GM12878 (cell line): ENCODE data around the gene ZNF366. TPM values are rescaled to one million over a fixed set of nuclear protein-coding genes. Genes with fewer than 3 reads are reported as not detected.

Experiments
- ATAC-seq: fragments of 200-7000 bp; cut with Tn5 transposase; 3 replicates; pipeline ENCODE4 v1.9.1; 2020; ENCODE audit warnings: mild to moderate bottlenecking, moderate library complexity
- BruUV-seq: library from RNA; stranded (reverse); fragments of 400-500 nt; replicated peaks from 2 replicates; lab custom pipeline; 2021; lab: Mats Ljungman, UMichigan
- CTCF ChIA-PET: fragments of 300-600 bp; sonication (Branson Sonifier 250); formaldehyde crosslinking; extraction: SDS; loops from one replicate; lab custom pipeline; 2021; ENCODE audit warnings: inconsistent platforms; lab: Yijun Ruan, JAX
- POLR2A ChIA-PET: fragments of 350-600 bp; formaldehyde crosslinking; extraction: SDS; loops from one replicate; lab custom pipeline; 2021; ENCODE audit warnings: inconsistent platforms; lab: Charles Lee
- RAD21 ChIA-PET: fragments of 300-600 bp; sonication (Branson Sonifier 250); formaldehyde crosslinking; loops from one replicate; lab custom pipeline; 2023; ENCODE audit warnings: antibody characterized with exemption; ENCODE audit not compliant: unreplicated experiment; lab: Charles Lee
- SMC1A ChIA-PET: fragments of 300-600 bp; sonication (Branson Sonifier 250); formaldehyde crosslinking; loops from one replicate; lab custom pipeline; 2023; ENCODE audit not compliant: unreplicated experiment, uncharacterized antibody; lab: Charles Lee
- DNase-seq: peaks from one replicate; pipeline ENCODE4 v3.0.0-alpha.2; 2011; ENCODE audit warnings: low read depth, low spot score
- FAIRE-seq: peaks from 3 replicates; lab custom pipeline; 2011; peaks lifted over from hg19 to GRCh38; lab: Jason Lieb, UNC
- H2AFZ ChIP-seq: 2 replicates; pipeline ENCODE4 v1.6.0; 2011; ENCODE audit warnings: low read depth, low read length, control low read depth; ENCODE audit not compliant: control insufficient read depth
- H3K27ac ChIP-seq: 2 replicates; pipeline ENCODE4 v1.5.1; 2011; ENCODE audit warnings: control low read depth; ENCODE audit not compliant: control insufficient read depth, insufficient read depth
- H3K27me3 ChIP-seq, 2 experiments: replicated peaks in 1 of 2; 2 replicates each; pipeline versions ENCODE4 v1.6.0 to v1.6.1; 2011; ENCODE audit warnings: low read length in 1 of 2; ENCODE audit not compliant: control insufficient read depth in 2 of 2, insufficient read depth in 2 of 2
- H3K36me3 ChIP-seq, 2 experiments: 2 replicates each; pipeline ENCODE4 v1.5.1; 2011; ENCODE audit warnings: low read length in 1 of 2; ENCODE audit not compliant: control insufficient read depth in 2 of 2, insufficient read depth in 2 of 2
- H3K4me1 ChIP-seq: 2 replicates; pipeline ENCODE4 v1.6.1; 2011; ENCODE audit warnings: mild to moderate bottlenecking, low read length, moderate library complexity, mixed read lengths; ENCODE audit not compliant: control insufficient read depth, insufficient read depth
- H3K4me2 ChIP-seq: 2 replicates; pipeline ENCODE4 v1.6.0; 2011; ENCODE audit warnings: control low read depth; ENCODE audit not compliant: control insufficient read depth, insufficient read depth
- H3K4me3 ChIP-seq: fragments of 200-600 bp; sonication (generic); 2 replicates; pipeline ENCODE4 v1.5.1; 2016
- H3K79me2 ChIP-seq: 2 replicates; pipeline ENCODE4 v1.6.0; 2011; ENCODE audit warnings: low read length; ENCODE audit not compliant: control insufficient read depth, insufficient read depth
- H3K9ac ChIP-seq: 2 replicates; pipeline ENCODE4 v1.8.0; 2011; ENCODE audit warnings: low read length, control low read depth, mixed read lengths; ENCODE audit not compliant: control insufficient read depth, insufficient read depth
- H3K9me3 ChIP-seq: replicated peaks from 3 replicates; pipeline ENCODE4 v1.5.1; 2011; ENCODE audit warnings: mild to moderate bottlenecking, low read length; ENCODE audit not compliant: control insufficient read depth, insufficient read depth
- H4K20me1 ChIP-seq: 2 replicates; pipeline ENCODE4 v1.6.0; 2011; ENCODE audit not compliant: control insufficient read depth, insufficient read depth
- ASH2L ChIP-seq: fragments of 300-600, 200-600 bp; sonication (generic); IDR thresholded peaks from 2 replicates; pipeline ENCODE4 v1.6.1; 2017; ENCODE audit warnings: low read depth, mild to moderate bottlenecking, borderline replicate concordance
- CEBPB ChIP-seq, 2 experiments: fragments of 150-350 bp in 1 of 2; IDR thresholded peaks; 2 replicates each; pipeline ENCODE4 v1.6.1; 2012 to 2014; ENCODE audit warnings: low read depth in 2 of 2, low read length in 2 of 2, borderline replicate concordance in 1 of 2, inconsistent platforms in 1 of 2
- GATAD2B ChIP-seq: fragments of 450-650 bp; conservative IDR thresholded peaks from 2 replicates; pipeline ENCODE4 v1.6.1; 2017; ENCODE audit warnings: low read depth, mild to moderate bottlenecking, moderate library complexity
- LARP7 ChIP-seq: fragments of 450-650 bp; IDR thresholded peaks from 2 replicates; pipeline ENCODE4 v1.6.1; 2017; ENCODE audit warnings: mild to moderate bottlenecking
- PAX5 ChIP-seq: IDR thresholded peaks from 2 replicates; pipeline ENCODE4 v1.6.1; 2011; ENCODE audit warnings: low read depth, low read length, borderline replicate concordance
- RAD51 ChIP-seq: fragments of 450-650 bp; IDR thresholded peaks from 2 replicates; pipeline ENCODE4 v1.6.1; 2016; ENCODE audit warnings: moderate library complexity, mild to moderate bottlenecking, inconsistent platforms
- RBBP5 ChIP-seq: fragments of 200-600 bp; sonication (generic); conservative IDR thresholded peaks from 2 replicates; pipeline ENCODE4 v1.6.1; 2016
- RELA ChIP-seq: fragments of 450-650 bp; IDR thresholded peaks from 2 replicates; pipeline ENCODE4 v1.8.0; 2014; ENCODE audit warnings: borderline replicate concordance; ENCODE audit not compliant: partially characterized antibody
- SP1 ChIP-seq: IDR thresholded peaks from one replicate; pipeline ENCODE4 v1.6.1; 2011; ENCODE audit warnings: low read depth, low read length
- WGBS: methylation state at CpG from one replicate; pipeline ENCODE4 v1.1.6; 2016; ENCODE audit warnings: low lambda C conversion rate; ENCODE audit not compliant: insufficient replicate concordance, insufficient coverage; ENCODE audit errors: missing lambda C conversion rate; 5-methylcytosine and 5-hydroxymethylcytosine counted together
- in situ Hi-C: fragments of 300-500 bp; cut with MboI; formaldehyde crosslinking; loops from 9 replicates; pipeline ENCODE4 v1.14.3; 2018; ENCODE audit warnings: mixed read lengths
- intact Hi-C: fragments of 100-400 bp; cut with micrococcal nuclease; formaldehyde crosslinking; loops from one replicate; pipeline ENCODE4 v1.14.2; 2022; ENCODE audit not compliant: unreplicated experiment
- polyA plus RNA-seq, 11 experiments: library from polyadenylated mRNA; depleted of rRNA in 4 of 11; unstranded in 6 of 11; stranded (reverse) in 5 of 11; fragments of >200 nt; fragmentation: Nextera tagmentation in 4 of 11; fragmentation: Illumina TruSeq in 1 of 11; extraction: Ambion mirVana in 4 of 11; extraction: Trizol in 1 of 11; gene quantifications; 1 replicate in 1 of 11; 2 replicates in 10 of 11; pipeline versions ENCODE4 v1.2.1 to v1.2.3, GENCODE V29; 2011 to 2016; ENCODE audit warnings: inconsistent platforms in 2 of 11, missing spikeins in 2 of 11, low read depth in 1 of 11
- total RNA-seq, 4 experiments: library from RNA; depleted of rRNA in 3 of 4; stranded (reverse); fragments of >200 nt in 3 of 4; fragmentation: Illumina TruSeq in 1 of 4; extraction: Trizol in 1 of 4; gene quantifications; 2 replicates each; pipeline versions ENCODE4 v1.2.1 to v1.2.3, GENCODE V29; 2013 to 2021
- TF ChIP-seq, protein P1 (sequence below): fragments of 450-650 bp; IDR thresholded peaks from 2 replicates; pipeline ENCODE4 v1.6.1; 2016; ENCODE audit warnings: mild to moderate bottlenecking, moderate library complexity, borderline replicate concordance
- TF ChIP-seq, protein P2 (sequence below): fragments of 450-650 bp; conservative IDR thresholded peaks from 2 replicates; pipeline ENCODE4 v1.6.1; 2017; ENCODE audit warnings: mild to moderate bottlenecking, moderate library complexity
- TF ChIP-seq, protein P3 (sequence below): IDR thresholded peaks from 2 replicates; pipeline ENCODE4 v1.6.1; 2011; ENCODE audit warnings: low read depth, mild to moderate bottlenecking, low read length, moderate library complexity, borderline replicate concordance; ENCODE audit errors: extremely low read depth

Gene ZNF366
- total and polyA plus RNA-seq, 10 of the 15 experiments (the other 5 are each of a cell fraction or from before 2014, with no cell fraction given) = 0.01 to 0.18 (median 0.04) TPM; not detected in 6

DNA sequence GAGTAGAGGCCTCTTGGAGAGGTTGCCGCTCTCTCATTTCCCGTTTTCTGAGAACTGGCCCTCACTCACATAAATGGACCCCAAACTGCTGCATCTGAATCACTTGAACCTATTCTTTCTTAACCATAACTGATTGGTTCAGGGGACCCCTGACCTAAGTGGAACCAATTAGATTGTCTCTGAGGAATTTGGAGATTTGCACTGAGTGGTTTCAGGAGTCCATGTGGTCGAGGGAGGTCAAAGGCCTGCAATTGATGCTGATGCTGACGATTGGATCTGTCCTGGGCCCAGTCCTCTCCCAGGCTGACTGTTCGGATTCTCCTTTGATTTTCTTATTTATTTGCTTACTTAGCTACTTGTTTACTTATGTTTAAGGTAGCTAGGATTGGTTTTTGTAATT lies 99.1 kb downstream of the ZNF366 start (continued):
- TF ChIP-seq, protein P1, sequence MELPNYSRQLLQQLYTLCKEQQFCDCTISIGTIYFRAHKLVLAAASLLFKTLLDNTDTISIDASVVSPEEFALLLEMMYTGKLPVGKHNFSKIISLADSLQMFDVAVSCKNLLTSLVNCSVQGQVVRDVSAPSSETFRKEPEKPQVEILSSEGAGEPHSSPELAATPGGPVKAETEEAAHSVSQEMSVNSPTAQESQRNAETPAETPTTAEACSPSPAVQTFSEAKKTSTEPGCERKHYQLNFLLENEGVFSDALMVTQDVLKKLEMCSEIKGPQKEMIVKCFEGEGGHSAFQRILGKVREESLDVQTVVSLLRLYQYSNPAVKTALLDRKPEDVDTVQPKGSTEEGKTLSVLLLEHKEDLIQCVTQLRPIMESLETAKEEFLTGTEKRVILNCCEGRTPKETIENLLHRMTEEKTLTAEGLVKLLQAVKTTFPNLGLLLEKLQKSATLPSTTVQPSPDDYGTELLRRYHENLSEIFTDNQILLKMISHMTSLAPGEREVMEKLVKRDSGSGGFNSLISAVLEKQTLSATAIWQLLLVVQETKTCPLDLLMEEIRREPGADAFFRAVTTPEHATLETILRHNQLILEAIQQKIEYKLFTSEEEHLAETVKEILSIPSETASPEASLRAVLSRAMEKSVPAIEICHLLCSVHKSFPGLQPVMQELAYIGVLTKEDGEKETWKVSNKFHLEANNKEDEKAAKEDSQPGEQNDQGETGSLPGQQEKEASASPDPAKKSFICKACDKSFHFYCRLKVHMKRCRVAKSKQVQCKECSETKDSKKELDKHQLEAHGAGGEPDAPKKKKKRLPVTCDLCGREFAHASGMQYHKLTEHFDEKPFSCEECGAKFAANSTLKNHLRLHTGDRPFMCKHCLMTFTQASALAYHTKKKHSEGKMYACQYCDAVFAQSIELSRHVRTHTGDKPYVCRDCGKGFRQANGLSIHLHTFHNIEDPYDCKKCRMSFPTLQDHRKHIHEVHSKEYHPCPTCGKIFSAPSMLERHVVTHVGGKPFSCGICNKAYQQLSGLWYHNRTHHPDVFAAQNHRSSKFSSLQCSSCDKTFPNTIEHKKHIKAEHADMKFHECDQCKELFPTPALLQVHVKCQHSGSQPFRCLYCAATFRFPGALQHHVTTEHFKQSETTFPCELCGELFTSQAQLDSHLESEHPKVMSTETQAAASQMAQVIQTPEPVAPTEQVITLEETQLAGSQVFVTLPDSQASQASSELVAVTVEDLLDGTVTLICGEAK = no peak
- no peak for TF ChIP-seq LARP7

DNA sequence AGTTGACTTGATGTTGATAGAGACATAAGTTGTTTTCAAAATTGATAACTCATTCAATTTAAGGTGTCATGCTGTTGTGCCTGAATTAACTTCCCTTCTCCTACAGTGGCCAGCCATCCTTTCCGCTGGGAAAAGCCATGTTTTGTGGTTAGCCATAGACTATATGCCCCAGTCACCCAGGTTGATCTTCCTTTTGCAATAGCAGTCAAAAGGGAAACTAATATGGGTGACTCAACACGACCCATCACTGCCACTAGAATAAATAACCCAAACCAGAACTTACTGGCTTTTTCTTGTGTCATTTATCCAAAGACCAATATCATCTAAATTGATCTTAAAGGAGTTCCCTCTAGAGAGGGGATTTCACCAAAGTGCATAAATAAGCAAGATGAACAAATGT lies 99.7 kb downstream of the ZNF366 start:
- H3K9me3 ChIP-seq = peaks cover 3% of the 10 kb centered on the region; the same call in 2 of the 3 replicates
- H2AFZ ChIP-seq = no peak overlapping the region
- H3K79me2 ChIP-seq = no peaks in the 10 kb centered on the region
- in situ Hi-C loops = no loop called here
- POLR2A ChIA-PET = no interaction called here
- CTCF ChIA-PET = interaction anchor here (1.3 to 22.6 kb wide), 2 partner anchors 10 to 119 kb away, joined by 3 to 323 read pairs; no protein-coding TSS in a partner anchor
- TF ChIP-seq CEBPB (IDR thresholded peaks at IDR 0.05; ENCODE audit: borderline replicate concordance in 1 of 2, low read depth in 2 of 2, low read length in 2 of 2) (no peak), ASH2L (no peak), PAX5 (no peak), RAD51 (no peak), GATAD2B (no peak), SP1 (no peak), RELA (no peak), RBBP5 (no peak)
- TF ChIP-seq, protein P2, sequence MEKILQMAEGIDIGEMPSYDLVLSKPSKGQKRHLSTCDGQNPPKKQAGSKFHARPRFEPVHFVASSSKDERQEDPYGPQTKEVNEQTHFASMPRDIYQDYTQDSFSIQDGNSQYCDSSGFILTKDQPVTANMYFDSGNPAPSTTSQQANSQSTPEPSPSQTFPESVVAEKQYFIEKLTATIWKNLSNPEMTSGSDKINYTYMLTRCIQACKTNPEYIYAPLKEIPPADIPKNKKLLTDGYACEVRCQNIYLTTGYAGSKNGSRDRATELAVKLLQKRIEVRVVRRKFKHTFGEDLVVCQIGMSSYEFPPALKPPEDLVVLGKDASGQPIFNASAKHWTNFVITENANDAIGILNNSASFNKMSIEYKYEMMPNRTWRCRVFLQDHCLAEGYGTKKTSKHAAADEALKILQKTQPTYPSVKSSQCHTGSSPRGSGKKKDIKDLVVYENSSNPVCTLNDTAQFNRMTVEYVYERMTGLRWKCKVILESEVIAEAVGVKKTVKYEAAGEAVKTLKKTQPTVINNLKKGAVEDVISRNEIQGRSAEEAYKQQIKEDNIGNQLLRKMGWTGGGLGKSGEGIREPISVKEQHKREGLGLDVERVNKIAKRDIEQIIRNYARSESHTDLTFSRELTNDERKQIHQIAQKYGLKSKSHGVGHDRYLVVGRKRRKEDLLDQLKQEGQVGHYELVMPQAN = no peak
- TF ChIP-seq, protein P3, sequence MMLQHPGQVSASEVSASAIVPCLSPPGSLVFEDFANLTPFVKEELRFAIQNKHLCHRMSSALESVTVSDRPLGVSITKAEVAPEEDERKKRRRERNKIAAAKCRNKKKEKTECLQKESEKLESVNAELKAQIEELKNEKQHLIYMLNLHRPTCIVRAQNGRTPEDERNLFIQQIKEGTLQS = no peak
- no peak overlapping the region for H3K4me3 ChIP-seq
- no peak overlapping the region for H3K27ac ChIP-seq
- H3K36me3 ChIP-seq = no peaks in the 10 kb centered on the region
- no peak overlapping the region for H3K4me2 ChIP-seq
- H3K4me1 ChIP-seq = peaks cover 8% of the 10 kb centered on the region; the same call in 1 of the 2 replicates
- intact Hi-C loops = no loop called here
- DNase-seq (no peak), FAIRE-seq (peak; percentile 38), ATAC-seq (no peak)
- BruUV-seq = no TSS peak
- H3K27me3 ChIP-seq = no peaks in the 10 kb centered on the region
- H4K20me1 ChIP-seq = no peaks in the 10 kb centered on the region
- SMC1A ChIA-PET = interaction anchor here (0.7 to 7.0 kb wide), 4 partner anchors 8 to 116 kb away, joined by 3 to 74 read pairs (median 8); no protein-coding TSS in a partner anchor
- no peak overlapping the region for H3K9ac ChIP-seq
- RAD21 ChIA-PET = interaction anchor here (1.2 kb wide), 1 partner anchor 66 kb away, joined by 3 read pairs; no protein-coding TSS in a partner anchor
- WGBS = 59% methylated on average over 2 of the region's 2 CpGs
